ENCODE measurements around the gene SETD7.
A peak's percentile ranks its signal among the peaks of the same experiment; 100 is the strongest.
"Not testable (repeated sequence)": the region's sequence is repeated elsewhere in the genome, so short reads cannot be mapped to it uniquely, and the experiment has no call there.

Gene SETD7

DNA sequence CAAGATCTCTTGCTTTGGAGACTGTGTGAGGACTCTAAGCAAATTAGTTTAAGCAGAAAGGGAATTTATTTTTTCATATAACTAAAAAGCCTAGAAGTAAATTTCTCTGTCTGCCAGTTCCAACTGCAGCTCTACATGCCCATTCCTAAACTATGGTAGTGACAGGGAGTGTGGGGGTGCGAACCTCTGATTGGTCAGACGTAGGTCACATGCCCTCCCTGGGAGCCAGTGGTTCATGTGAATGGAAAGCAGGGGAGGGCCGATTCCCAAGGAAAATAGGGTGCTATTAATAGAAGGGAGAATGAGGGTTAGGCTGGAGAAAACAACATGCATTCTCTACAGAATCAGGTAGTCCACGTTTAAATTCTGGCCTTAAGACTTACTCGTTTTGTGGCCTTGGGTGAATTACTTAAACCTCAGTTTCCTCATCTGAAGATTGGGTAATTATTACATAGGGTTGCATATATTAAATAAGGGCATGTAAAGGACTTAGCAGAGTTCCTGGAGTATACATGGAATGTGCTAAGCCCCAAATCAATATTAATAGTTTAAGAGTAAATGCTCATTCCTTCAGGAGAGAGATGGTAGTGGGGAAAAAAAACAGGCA is 94.9 kb downstream of the SETD7 start:
- no peak for DNase-seq

GRCh38 chr4:139460565-139460964 is 95.5 kb downstream of the SETD7 start:
- no peak for DNase-seq

DNA sequence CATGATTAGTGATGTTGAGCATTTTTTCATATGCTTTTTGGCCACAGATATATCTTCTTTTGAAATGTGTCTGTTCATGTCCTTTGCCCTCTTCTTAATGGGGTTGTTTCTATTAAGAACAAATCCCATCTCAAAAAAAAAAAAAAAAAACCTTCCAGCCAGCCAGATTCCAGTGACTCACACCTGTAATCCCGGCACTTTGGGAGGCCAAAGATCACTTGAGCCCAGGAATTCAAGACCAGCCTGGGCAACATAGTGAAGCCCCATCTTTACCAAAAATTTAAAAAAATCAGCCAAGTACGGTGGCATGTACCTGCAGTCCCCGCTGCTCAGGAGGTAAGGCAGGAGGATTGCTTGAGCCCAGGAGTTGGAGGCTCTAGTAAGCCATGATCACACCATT is 97.0 kb downstream of the SETD7 start:
- peak; percentile 7 for DNase-seq

DNA sequence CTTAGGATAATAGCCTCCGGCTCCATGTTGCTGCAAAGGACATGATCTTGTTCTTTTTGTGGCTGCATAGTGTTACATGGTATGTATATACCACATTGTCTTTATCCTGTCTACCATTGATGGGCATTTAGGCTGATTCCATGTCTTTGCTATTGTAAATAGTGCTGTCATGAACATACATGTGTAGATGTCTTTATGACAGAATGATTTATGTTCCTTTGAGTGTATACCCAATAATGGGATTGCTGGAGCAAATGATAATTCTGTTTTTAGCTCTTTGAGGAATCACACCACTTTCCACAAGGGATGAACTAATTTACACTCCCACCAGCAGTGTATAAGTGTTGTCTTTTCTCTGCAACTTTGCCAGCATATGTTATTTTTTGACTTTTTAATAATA is 97.5 kb downstream of the SETD7 start:
- DNase-seq = no peak

DNA sequence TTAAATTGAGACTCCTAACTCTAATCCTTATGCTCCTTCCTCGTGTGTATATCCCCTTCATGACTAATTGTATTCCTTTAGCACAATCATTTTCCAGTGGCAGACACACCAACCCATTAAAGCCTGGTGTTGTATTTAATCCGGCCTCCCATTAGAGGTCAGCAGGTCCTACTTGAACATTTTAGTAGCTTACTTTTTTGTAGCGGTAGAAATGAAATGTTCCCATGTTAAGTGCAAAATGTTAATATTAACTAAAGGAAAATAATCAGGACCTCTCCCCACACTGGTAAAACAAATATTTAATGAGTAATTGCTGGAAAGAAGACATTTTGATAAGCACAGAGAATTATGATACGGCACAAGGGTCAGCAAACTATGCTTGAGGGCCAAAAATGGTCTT is 98.7 kb downstream of the SETD7 start:
- no peak for DNase-seq

DNA sequence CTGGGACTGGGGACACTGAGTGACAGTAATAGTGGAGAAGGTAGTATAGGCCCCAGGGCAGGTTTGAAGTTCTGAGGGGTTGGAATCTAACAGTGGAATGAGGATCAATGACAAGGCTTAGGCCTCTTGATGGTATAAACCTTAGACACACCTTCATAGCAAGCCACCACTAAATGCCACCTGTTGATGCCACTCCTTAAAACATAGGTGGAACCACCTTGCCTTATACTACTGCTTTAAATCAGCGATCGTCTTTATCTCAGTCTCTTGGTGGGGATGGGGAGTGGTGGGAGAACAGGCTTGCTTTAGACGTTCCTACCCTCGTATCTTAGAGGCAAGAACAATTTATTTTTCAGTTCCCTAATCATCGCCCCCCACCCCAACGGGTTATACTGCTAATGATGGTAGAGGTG is 100.9 kb downstream of the SETD7 start:
- DNase-seq = no peak

DNA sequence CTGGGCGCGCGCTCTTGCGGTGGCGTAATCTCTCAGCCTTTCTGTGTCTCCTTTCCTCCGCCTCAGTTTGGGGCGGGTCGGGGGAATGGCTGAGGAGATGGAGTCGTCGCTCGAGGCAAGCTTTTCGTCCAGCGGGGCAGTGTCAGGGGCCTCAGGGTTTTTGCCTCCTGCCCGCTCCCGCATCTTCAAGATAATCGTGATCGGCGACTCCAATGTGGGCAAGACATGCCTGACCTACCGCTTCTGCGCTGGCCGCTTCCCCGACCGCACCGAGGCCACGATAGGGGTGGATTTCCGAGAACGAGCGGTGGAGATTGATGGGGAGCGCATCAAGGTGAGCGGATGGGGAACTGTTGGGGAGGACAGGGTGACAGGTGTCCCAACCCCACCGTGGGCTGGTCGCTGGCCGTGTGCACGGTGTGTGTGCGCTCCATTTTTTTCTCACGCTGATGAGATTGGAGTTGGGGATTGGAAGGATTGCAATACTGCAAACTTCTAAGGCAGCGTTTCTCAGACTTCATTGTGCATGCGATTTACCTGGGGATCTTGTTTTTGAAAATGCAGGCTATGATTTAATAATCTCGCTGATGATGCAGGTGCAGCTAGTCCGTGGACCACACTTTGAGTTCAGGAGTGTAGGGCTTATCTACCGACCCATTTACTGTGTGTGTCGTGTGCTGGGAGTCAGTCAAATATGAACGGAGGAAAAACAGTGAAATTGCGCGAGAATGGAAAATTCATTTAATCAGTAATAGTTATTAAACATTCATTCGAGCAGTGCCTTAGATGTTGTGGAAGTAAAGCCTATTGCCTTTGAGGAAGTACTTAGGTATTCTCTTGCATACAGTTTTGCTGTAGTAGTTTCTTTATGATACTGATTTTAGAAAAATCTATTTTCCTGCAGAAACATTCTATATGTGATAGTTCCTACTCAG is 101.6 kb downstream of the SETD7 start, which contains the start of gene RAB33B:
RAB33B (plus strand) TSS at position 11 of the 935 bp plus-strand sequence; CDS start at position 86, 75 bp downstream.
- peak; percentile 71 for DNase-seq

GRCh38 chr4:139453371-139454110 is 102.5 kb downstream of the SETD7 start:
- DNase-seq = peak; percentile 88

DNA sequence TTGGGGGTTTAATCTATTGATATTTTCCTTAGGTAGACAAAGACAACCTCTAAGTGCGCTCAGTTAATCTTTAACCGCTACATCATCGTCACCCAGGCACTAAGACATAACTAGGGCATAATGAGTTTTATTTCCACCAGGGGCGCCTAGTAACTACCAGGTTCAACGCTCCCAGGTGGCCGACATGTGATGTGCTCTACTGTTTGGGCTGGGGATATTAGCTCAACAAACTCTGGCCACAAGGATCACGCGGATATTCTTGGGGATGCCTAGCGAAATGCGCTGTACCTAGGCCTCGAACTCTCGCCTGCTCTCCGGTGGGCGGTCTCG is 103.0 kb downstream of the SETD7 start:
- DNase-seq = peak; percentile 67

- no peak for DNase-seq
These were observed 104.0 kb downstream of the SETD7 start for GRCh38 chr4:139451997-139452396.

DNA sequence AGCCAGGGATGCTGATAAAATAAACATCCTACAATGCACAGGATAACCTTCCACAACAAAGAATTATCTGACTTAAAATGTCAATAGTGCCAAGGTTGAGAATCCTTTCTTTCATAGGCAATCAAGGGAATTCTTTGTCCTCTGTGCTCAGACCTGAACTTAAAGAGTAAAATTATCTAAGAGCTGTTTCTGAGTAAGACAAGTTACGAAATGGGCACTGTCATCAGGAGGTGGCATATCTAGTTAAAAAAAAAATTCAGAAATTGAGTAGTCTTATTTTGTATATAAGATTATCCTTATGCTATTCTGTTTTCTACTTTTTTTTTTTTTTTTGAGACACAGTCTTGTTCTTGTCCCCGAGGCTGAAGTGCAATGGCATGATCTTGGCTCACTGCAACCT is 105.4 kb downstream of the SETD7 start:
- no peak for DNase-seq

- DNase-seq = not testable (repeated sequence)
These were observed 108.9 kb downstream of the SETD7 start for GRCh38 chr4:139447078-139447477.
